Epithelial cell of proximal tubule (primary cell): ENCODE data around the gene KCNJ4. TPM values are rescaled to one million over a fixed set of nuclear protein-coding genes. Genes with fewer than 3 reads are reported as not detected.
"Not testable (repeated sequence)": the region's sequence is repeated elsewhere in the genome, so short reads cannot be mapped to it uniquely, and the experiment has no call there.

Experiments
- DNase-seq: peaks from one replicate; pipeline ENCODE4 v3.0.0-alpha.2; 2011; ENCODE audit warnings: low read depth
- H3K4me3 ChIP-seq: 2 replicates; pipeline ENCODE4 v1.5.1; 2011; ENCODE audit warnings: low read depth, mild to moderate bottlenecking, low read length
- CTCF ChIP-seq: conservative IDR thresholded peaks from 2 replicates; pipeline ENCODE4 v1.5.1; 2012; ENCODE audit warnings: low read depth, mild to moderate bottlenecking, low read length
- total RNA-seq: library from RNA; depleted of rRNA; stranded (reverse); fragments of >200 nt; gene quantifications from 2 replicates; pipeline ENCODE4 v1.2.3, GENCODE V29; 2015

The KCNJ4 gene
- total RNA-seq, 1 donor from 2014 or later = not detected

GRCh38 chr22:38401336-38402084 lies 53.5 kb downstream of the KCNJ4 start:
- no peak for DNase-seq
- no peak for TF ChIP-seq CTCF
- no peak overlapping the region for H3K4me3 ChIP-seq

GRCh38 chr22:38400256-38400655 lies 54.7 kb downstream of the KCNJ4 start:
- not testable (repeated sequence) for H3K4me3 ChIP-seq, DNase-seq

GRCh38 chr22:38398609-38399461 lies 56.2 kb downstream of the KCNJ4 start:
- no peak for DNase-seq
- peak overlapping the region; percentile 81 for H3K4me3 ChIP-seq
- no peak for TF ChIP-seq CTCF

GRCh38 chr22:38398181-38398608 lies 56.8 kb downstream of the KCNJ4 start:
- DNase-seq = not testable (repeated sequence)

GRCh38 chr22:38397189-38398085 lies 57.6 kb downstream of the KCNJ4 start:
- DNase-seq = no peak
- no peak for TF ChIP-seq CTCF
- H3K4me3 ChIP-seq = peak overlapping the region; percentile 81

More at GRCh38 chr22:38398181-38398608, 56.8 kb downstream of the KCNJ4 start:
- H3K4me3 ChIP-seq = peak overlapping the region; percentile 81

- not testable (repeated sequence) for DNase-seq
- H3K4me3 ChIP-seq = peak overlapping the region; percentile 81
Measured at GRCh38 chr22:38396440-38397069, 58.4 kb downstream of the KCNJ4 start.

GRCh38 chr22:38395944-38396343 lies 59.1 kb downstream of the KCNJ4 start:
- H3K4me3 ChIP-seq = peak overlapping the region; percentile 28
- DNase-seq = not testable (repeated sequence)

GRCh38 chr22:38394929-38395624 lies 59.9 kb downstream of the KCNJ4 start:
- H3K4me3 ChIP-seq = peak overlapping the region; percentile 24

GRCh38 chr22:38389428-38389818 lies 65.6 kb downstream of the KCNJ4 start:
- not testable (repeated sequence) for DNase-seq, H3K4me3 ChIP-seq

More at GRCh38 chr22:38394929-38395624, 59.9 kb downstream of the KCNJ4 start:
- not testable (repeated sequence) for DNase-seq

GRCh38 chr22:38388506-38389427 lies 66.2 kb downstream of the KCNJ4 start:
- DNase-seq = not testable (repeated sequence)

GRCh38 chr22:38386918-38387317 lies 68.1 kb downstream of the KCNJ4 start:
- not testable (repeated sequence) for DNase-seq, H3K4me3 ChIP-seq

More at GRCh38 chr22:38388506-38389427, 66.2 kb downstream of the KCNJ4 start:
- H3K4me3 ChIP-seq = not testable (repeated sequence)
